Measurements from ENCODE around the gene EDIL3.

DNA sequence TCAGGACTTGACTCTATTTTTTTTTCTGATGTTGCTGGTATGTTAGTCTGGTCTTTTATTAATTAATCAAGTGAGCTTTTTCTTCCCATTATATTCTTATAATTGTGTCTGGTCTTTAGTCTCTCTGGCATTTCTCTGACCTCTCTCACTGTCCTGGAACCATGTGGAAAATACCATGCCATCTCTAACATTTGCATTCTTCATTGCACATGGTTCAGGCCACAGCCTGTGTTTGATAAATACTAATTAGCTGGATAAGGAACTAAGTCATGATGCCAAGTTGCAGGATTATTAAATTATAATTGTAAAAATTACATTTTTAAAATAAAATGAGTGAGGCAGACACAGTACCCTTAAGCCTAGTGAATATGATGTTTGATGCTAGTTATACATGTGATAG lies 155.6 kb downstream of the EDIL3 start:
- TF ChIP-seq POLR2A (IDR thresholded peaks at IDR 0.05), result no peak
- TF ChIP-seq, protein P1, sequence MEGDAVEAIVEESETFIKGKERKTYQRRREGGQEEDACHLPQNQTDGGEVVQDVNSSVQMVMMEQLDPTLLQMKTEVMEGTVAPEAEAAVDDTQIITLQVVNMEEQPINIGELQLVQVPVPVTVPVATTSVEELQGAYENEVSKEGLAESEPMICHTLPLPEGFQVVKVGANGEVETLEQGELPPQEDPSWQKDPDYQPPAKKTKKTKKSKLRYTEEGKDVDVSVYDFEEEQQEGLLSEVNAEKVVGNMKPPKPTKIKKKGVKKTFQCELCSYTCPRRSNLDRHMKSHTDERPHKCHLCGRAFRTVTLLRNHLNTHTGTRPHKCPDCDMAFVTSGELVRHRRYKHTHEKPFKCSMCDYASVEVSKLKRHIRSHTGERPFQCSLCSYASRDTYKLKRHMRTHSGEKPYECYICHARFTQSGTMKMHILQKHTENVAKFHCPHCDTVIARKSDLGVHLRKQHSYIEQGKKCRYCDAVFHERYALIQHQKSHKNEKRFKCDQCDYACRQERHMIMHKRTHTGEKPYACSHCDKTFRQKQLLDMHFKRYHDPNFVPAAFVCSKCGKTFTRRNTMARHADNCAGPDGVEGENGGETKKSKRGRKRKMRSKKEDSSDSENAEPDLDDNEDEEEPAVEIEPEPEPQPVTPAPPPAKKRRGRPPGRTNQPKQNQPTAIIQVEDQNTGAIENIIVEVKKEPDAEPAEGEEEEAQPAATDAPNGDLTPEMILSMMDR (IDR thresholded peaks at IDR 0.05), result no peak
- no peak for TF ChIP-seq EP300 (IDR thresholded peaks at IDR 0.05)

All from tibial nerve (tissue), 4 donors.